GM18505 (cell line): ENCODE data around the gene KIAA1755.

Source experiments
- ATAC-seq: cut with Tn5 transposase; IDR thresholded peaks from one replicate; pipeline ENCODE4 v1.9.1; 2021; ENCODE audit not compliant: unreplicated experiment
- POLR2A ChIP-seq: IDR thresholded peaks from 4 replicates; pipeline ENCODE4 v1.6.1; 2011; ENCODE audit warnings: borderline replicate concordance; ENCODE audit not compliant: insufficient read depth, insufficient read length; ENCODE audit errors: extremely low read depth

Gene KIAA1755

GRCh38 chr20:38184101-38184500, 76.4 kb downstream of the KIAA1755 start:
- TF ChIP-seq POLR2A, result no peak
- no peak for ATAC-seq

GRCh38 chr20:38181971-38182370, 78.6 kb downstream of the KIAA1755 start:
- TF ChIP-seq POLR2A, result no peak

GRCh38 chr20:38181207-38181801, 79.2 kb downstream of the KIAA1755 start:
- peak; percentile 83 for ATAC-seq
- TF ChIP-seq POLR2A, result no peak

More at GRCh38 chr20:38181971-38182370, 78.6 kb downstream of the KIAA1755 start:
- ATAC-seq, result no peak

- TF ChIP-seq POLR2A, result no peak
- no peak for ATAC-seq
These were observed 79.8 kb downstream of the KIAA1755 start for GRCh38 chr20:38180781-38181180.

- no peak for TF ChIP-seq POLR2A
- ATAC-seq, result no peak
These were observed 80.7 kb downstream of the KIAA1755 start for GRCh38 chr20:38179846-38180245.

- TF ChIP-seq POLR2A, result no peak
- ATAC-seq, result no peak
These were observed 82.0 kb downstream of the KIAA1755 start for GRCh38 chr20:38178581-38178980.

GRCh38 chr20:38178065-38178491, 82.5 kb downstream of the KIAA1755 start:
- no peak for TF ChIP-seq POLR2A

GRCh38 chr20:38177201-38177600, 83.3 kb downstream of the KIAA1755 start:
- ATAC-seq, result no peak
- TF ChIP-seq POLR2A, result no peak

More at GRCh38 chr20:38178065-38178491, 82.5 kb downstream of the KIAA1755 start:
- ATAC-seq, result no peak

- no peak for TF ChIP-seq POLR2A
- ATAC-seq, result no peak
These were observed 85.0 kb downstream of the KIAA1755 start for GRCh38 chr20:38175304-38176180.

GRCh38 chr20:38173237-38174156, 87.0 kb downstream of the KIAA1755 start:
- TF ChIP-seq POLR2A, result no peak
- no peak for ATAC-seq

- TF ChIP-seq POLR2A, result no peak
- no peak for ATAC-seq
These were observed 88.1 kb downstream of the KIAA1755 start for GRCh38 chr20:38172408-38172807.

- no peak for ATAC-seq
These were observed 88.9 kb downstream of the KIAA1755 start for GRCh38 chr20:38171675-38172043.

More at GRCh38 chr20:38171675-38172043, 88.9 kb downstream of the KIAA1755 start:
- TF ChIP-seq POLR2A, result no peak
